ENCODE data around the gene DNM2. TPM values are rescaled to one million over a fixed set of nuclear protein-coding genes. Genes with fewer than 3 reads are reported as not detected.

The DNM2 gene
- total and polyA plus RNA-seq, 10 of the 15 experiments (the other 5 are each of a cell fraction or from before 2014, with no cell fraction given): 1.2 to 146 (median 68.9) TPM

GRCh38 chr19:10761443-10762250, 43.8 kb downstream of the DNM2 start:
- TF ChIP-seq RELA (IDR thresholded peaks at IDR 0.05; ENCODE audit: borderline replicate concordance, partially characterized antibody) (no peak), CBFB (IDR thresholded peaks at IDR 0.05; ENCODE audit: low read depth) (no peak), ZBED1 (IDR thresholded peaks at IDR 0.05; ENCODE audit: borderline replicate concordance) (no peak), CEBPB (IDR thresholded peaks at IDR 0.05; ENCODE audit: borderline replicate concordance in 1 of 2, low read depth in 2 of 2, low read length in 2 of 2) (no peak), SREBF1 (IDR thresholded peaks at IDR 0.05; ENCODE audit: low read length) (no peak), ZNF274 (IDR thresholded peaks at IDR 0.05; ENCODE audit: insufficient read depth, insufficient read length) (no peak), POU2F2 (IDR thresholded peaks at IDR 0.05; ENCODE audit: borderline replicate concordance, low read depth, low read length) (no peak), NRF1 (conservative IDR thresholded peaks at IDR 0.05; ENCODE audit: low read depth, low read length) (no peak), ZBTB4 (CRISPR knock-in tag; IDR thresholded peaks at IDR 0.05) (no peak), SMAD5 (IDR thresholded peaks at IDR 0.05; ENCODE audit: low read depth) (no peak)
- no peak overlapping the region for H2AFZ ChIP-seq (ENCODE audit: control insufficient read depth, low read depth, low read length)
- no peak for FAIRE-seq
- no peak overlapping the region for H3K27ac ChIP-seq (ENCODE audit: control insufficient read depth, insufficient read depth)
- peaks cover 10% of the 10 kb centered on the region for H3K79me2 ChIP-seq (ENCODE audit: control insufficient read depth, insufficient read depth, low read length)
- no peak for ATAC-seq
- in situ Hi-C loops (cut with MboI): no loop called here
- ChIA-PET POLR2A (interaction anchor here (0.5 to 2.8 kb wide), 4 partner anchors 44 to 104 kb away, joined by 4 to 20 read pairs (median 5); partner anchors contain the start of genes DNM2 and TMED1), CTCF (interaction anchor here (0.5 to 5.1 kb wide), 5 partner anchors 45 to 189 kb away, joined by 3 to 36 read pairs (median 4); partner anchors contain the start of genes DNM2 and QTRT1), SMC1A (ENCODE audit: uncharacterized antibody, unreplicated experiment) (interaction anchor here (1.0 to 2.5 kb wide), 4 partner anchors 12 to 43 kb away, joined by 3 to 8 read pairs (median 4); partner anchors contain the start of gene DNM2), RAD21 (ENCODE audit: unreplicated experiment) (interaction anchor here (0.9 to 2.7 kb wide), 2 partner anchors 44 to 45 kb away, joined by 3 to 23 read pairs; partner anchors contain the start of gene DNM2)
- H3K4me1 ChIP-seq (ENCODE audit: control insufficient read depth, insufficient read depth, low read length): peaks cover 15% of the 10 kb centered on the region
- DNase-seq (ENCODE audit: low read depth, low spot score): no peak
- peaks cover 11 to 23% of the 10 kb centered on the region in 2 experiments; a peak in 3 of 4 replicates for H3K36me3 ChIP-seq (ENCODE audit: control insufficient read depth in 2 of 2, insufficient read depth in 2 of 2, low read length in 1 of 2)
- no TSS peak for BruUV-seq (replicated peaks)
- H3K4me2 ChIP-seq (ENCODE audit: control insufficient read depth, insufficient read depth): no peak overlapping the region
- intact Hi-C loops (cut with micrococcal nuclease; ENCODE audit: unreplicated experiment): no loop called here
- H3K27me3 ChIP-seq (replicated peaks in 1 of 2; ENCODE audit: control insufficient read depth in 2 of 2, insufficient read depth in 2 of 2, low read length in 1 of 2): no peaks in the 10 kb centered on the region
- H4K20me1 ChIP-seq (ENCODE audit: control insufficient read depth, insufficient read depth): no peaks in the 10 kb centered on the region; the same call in 1 of the 2 replicates
- H3K9ac ChIP-seq (ENCODE audit: control insufficient read depth, insufficient read depth, low read length): no peak overlapping the region
- H3K4me3 ChIP-seq: no peak overlapping the region
- H3K9me3 ChIP-seq (replicated peaks; ENCODE audit: control insufficient read depth, insufficient read depth, low read length): no peaks in the 10 kb centered on the region
- WGBS (ENCODE audit: insufficient coverage, insufficient replicate concordance, low lambda C conversion rate, missing lambda C conversion rate): 94% methylated on average over 19 of the region's 19 CpGs
